ENCODE measurements around the gene ST6GALNAC3.

ST6GALNAC3 gene

GRCh38 chr1:76657623-76658022 is 583.1 kb downstream of the ST6GALNAC3 start:
- H3K27me3 ChIP-seq (ENCODE audit: insufficient read depth, low read depth): no peaks in the 10 kb centered on the region
- no peak for TF ChIP-seq CTCF (conservative IDR thresholded peaks at IDR 0.05; ENCODE audit: low read depth, low read length)
- no peaks in the 10 kb centered on the region for H3K79me2 ChIP-seq (ENCODE audit: insufficient read depth, low read depth)
- no peak overlapping the region for H3K4me3 ChIP-seq (IDR thresholded peaks at IDR 0.05; ENCODE audit: insufficient read depth, low read depth, low read length)
- no peaks in the 10 kb centered on the region for H3K36me3 ChIP-seq (ENCODE audit: insufficient read depth)
- no peak overlapping the region for H2AFZ ChIP-seq (ENCODE audit: low read depth)
- no peak overlapping the region for H3K4me2 ChIP-seq
- no peak overlapping the region for H3K9ac ChIP-seq
- no peaks in the 10 kb centered on the region for H3K4me1 ChIP-seq (ENCODE audit: low read depth, poor library complexity, severe bottlenecking)
- H3K27ac ChIP-seq: no peak overlapping the region
- H4K20me1 ChIP-seq (ENCODE audit: insufficient read depth): no peaks in the 10 kb centered on the region

- Histone ChIP-seq H3K36me3 (ENCODE audit: insufficient read depth) (no peaks in the 10 kb centered on the region), H3K4me2 (no peak overlapping the region), H2AFZ (ENCODE audit: low read depth) (no peak overlapping the region), H3K4me1 (ENCODE audit: low read depth, poor library complexity, severe bottlenecking) (no peaks in the 10 kb centered on the region), H4K20me1 (ENCODE audit: insufficient read depth) (no peaks in the 10 kb centered on the region), H3K4me3 (IDR thresholded peaks at IDR 0.05; ENCODE audit: insufficient read depth, low read depth, low read length) (no peak overlapping the region), H3K27me3 (ENCODE audit: insufficient read depth, low read depth) (no peaks in the 10 kb centered on the region), H3K79me2 (ENCODE audit: insufficient read depth, low read depth) (no peaks in the 10 kb centered on the region), H3K27ac (no peak overlapping the region), H3K9ac (no peak overlapping the region)
- no peak for TF ChIP-seq CTCF (conservative IDR thresholded peaks at IDR 0.05; ENCODE audit: low read depth, low read length)
These were observed 584.8 kb downstream of the ST6GALNAC3 start for GRCh38 chr1:76659171-76659940.

- no peaks in the 10 kb centered on the region for H3K4me1 ChIP-seq (ENCODE audit: low read depth, poor library complexity, severe bottlenecking)
- H2AFZ ChIP-seq (ENCODE audit: low read depth): no peak overlapping the region
- H3K27ac ChIP-seq: no peak overlapping the region
- H3K4me3 ChIP-seq (IDR thresholded peaks at IDR 0.05; ENCODE audit: insufficient read depth, low read depth, low read length): no peak overlapping the region
- no peak overlapping the region for H3K4me2 ChIP-seq
- H4K20me1 ChIP-seq (ENCODE audit: insufficient read depth): no peaks in the 10 kb centered on the region
- no peaks in the 10 kb centered on the region for H3K36me3 ChIP-seq (ENCODE audit: insufficient read depth)
- H3K9ac ChIP-seq: no peak overlapping the region
- no peaks in the 10 kb centered on the region for H3K27me3 ChIP-seq (ENCODE audit: insufficient read depth, low read depth)
- no peaks in the 10 kb centered on the region for H3K79me2 ChIP-seq (ENCODE audit: insufficient read depth, low read depth)
- no peak for TF ChIP-seq CTCF (conservative IDR thresholded peaks at IDR 0.05; ENCODE audit: low read depth, low read length)
These were observed 587.0 kb downstream of the ST6GALNAC3 start for GRCh38 chr1:76661531-76661930.

GRCh38 chr1:76666499-76666898 is 592.0 kb downstream of the ST6GALNAC3 start:
- Histone ChIP-seq H3K27ac (no peak overlapping the region), H3K4me3 (IDR thresholded peaks at IDR 0.05; ENCODE audit: insufficient read depth, low read depth, low read length) (no peak overlapping the region), H3K27me3 (ENCODE audit: insufficient read depth, low read depth) (no peaks in the 10 kb centered on the region), H2AFZ (ENCODE audit: low read depth) (no peak overlapping the region), H3K36me3 (ENCODE audit: insufficient read depth) (no peaks in the 10 kb centered on the region), H3K9ac (no peak overlapping the region), H4K20me1 (ENCODE audit: insufficient read depth) (no peaks in the 10 kb centered on the region), H3K4me1 (ENCODE audit: low read depth, poor library complexity, severe bottlenecking) (peaks cover 12% of the 10 kb centered on the region), H3K4me2 (no peak overlapping the region), H3K79me2 (ENCODE audit: insufficient read depth, low read depth) (no peaks in the 10 kb centered on the region)
- no peak for TF ChIP-seq CTCF (conservative IDR thresholded peaks at IDR 0.05; ENCODE audit: low read depth, low read length)

Measured in KMS-11 (cell line).